GM23248 (cell line): ENCODE results near the gene TRIM36. TPM values are rescaled to one million over a fixed set of nuclear protein-coding genes. Genes with fewer than 3 reads are reported as not detected.

Source experiments
- DNase-seq: peaks from one replicate; pipeline ENCODE4 v3.0.0-alpha.2; 2015
- H2AFZ ChIP-seq: fragments of 200-600 bp; sonication (generic); 2 replicates; pipeline ENCODE4 v1.6.1; 2016; ENCODE audit warnings: antibody characterized with exemption
- H3F3A ChIP-seq: fragments of 200-600 bp; sonication (generic); 2 replicates; pipeline ENCODE4 v1.6.1; 2016; ENCODE audit warnings: mild to moderate bottlenecking, antibody characterized with exemption, mixed run types; ENCODE audit not compliant: insufficient read depth
- H3K27ac ChIP-seq: fragments of 200-600 bp; sonication (generic); 2 replicates; pipeline ENCODE4 v1.5.1; 2016; ENCODE audit warnings: mild to moderate bottlenecking
- H3K27me3 ChIP-seq: fragments of 200-600 bp; sonication (generic); replicated peaks from 2 replicates; pipeline ENCODE4 v1.6.1; 2016; ENCODE audit warnings: mild to moderate bottlenecking; ENCODE audit not compliant: insufficient read depth
- H3K36me3 ChIP-seq: fragments of 200-600 bp; sonication (generic); 2 replicates; pipeline ENCODE4 v1.6.1; 2016; ENCODE audit warnings: low read depth, mild to moderate bottlenecking
- H3K4me1 ChIP-seq: fragments of 200-600 bp; sonication (generic); 2 replicates; pipeline ENCODE4 v1.6.1; 2016; ENCODE audit warnings: mild to moderate bottlenecking; ENCODE audit not compliant: insufficient read depth
- H3K4me2 ChIP-seq: fragments of 200-600 bp; sonication (generic); one replicate; pipeline ENCODE4 v1.6.1; 2016; ENCODE audit warnings: mild to moderate bottlenecking; ENCODE audit not compliant: unreplicated experiment
- H3K4me3 ChIP-seq: fragments of 200-600 bp; sonication (generic); 2 replicates; pipeline ENCODE4 v1.5.1; 2016; ENCODE audit warnings: mild to moderate bottlenecking
- H3K79me2 ChIP-seq: fragments of 200-600 bp; sonication (generic); 2 replicates; pipeline ENCODE4 v1.6.1; 2016; ENCODE audit warnings: mild to moderate bottlenecking; ENCODE audit not compliant: insufficient read depth
- H3K9ac ChIP-seq: fragments of 200-600 bp; sonication (generic); 2 replicates; pipeline ENCODE4 v1.6.1; 2016; ENCODE audit warnings: mild to moderate bottlenecking
- H3K9me2 ChIP-seq: fragments of 200-600 bp; sonication (generic); 2 replicates; pipeline ENCODE4 v1.6.1; 2016; ENCODE audit warnings: mixed run types, mild to moderate bottlenecking, moderate library complexity; ENCODE audit not compliant: insufficient read depth
- H3K9me3 ChIP-seq: fragments of 200-600 bp; sonication (generic); one replicate; pipeline ENCODE4 v1.6.1; 2017; ENCODE audit warnings: low read depth
- H4K20me1 ChIP-seq: fragments of 200-600 bp; sonication (generic); 2 replicates; pipeline ENCODE4 v1.6.0; 2016; ENCODE audit not compliant: insufficient read depth
- EZH2 ChIP-seq: fragments of 200-600 bp; sonication (generic); IDR thresholded peaks from 2 replicates; pipeline ENCODE4 v1.6.1; 2018; ENCODE audit warnings: antibody characterized with exemption, mild to moderate bottlenecking; ENCODE audit not compliant: insufficient read depth, poor library complexity, severe bottlenecking
- EZH2phosphoT487 ChIP-seq: fragments of 200-600 bp; sonication (generic); IDR thresholded peaks from 2 replicates; pipeline ENCODE4 v1.6.1; 2018; ENCODE audit warnings: antibody characterized with exemption, moderate library complexity, mild to moderate bottlenecking, low read depth; ENCODE audit not compliant: insufficient read depth
- WGBS, 2 experiments: methylation state at CpG; one replicate each; pipeline ENCODE4 v1.1.6; 2015 to 2017; ENCODE audit warnings: low lambda C conversion rate in 2 of 2, low coverage in 1 of 2; ENCODE audit errors: missing lambda C conversion rate in 2 of 2; 5-methylcytosine and 5-hydroxymethylcytosine counted together
- in situ Hi-C: fragments of 300-500 bp; cut with MboI; formaldehyde crosslinking; loops from 2 replicates; pipeline ENCODE4 v1.15.0; 2020
- polyA plus RNA-seq: library from polyadenylated mRNA; unstranded; fragments of >200 nt; fragmentation: Nextera tagmentation; extraction: Ambion mirVana; gene quantifications from 2 replicates; pipeline ENCODE4 v1.2.1, GENCODE V29; 2016
- total RNA-seq: library from RNA; depleted of rRNA; stranded (reverse); fragments of >200 nt; shearing (Covaris generic); gene quantifications from 2 replicates; pipeline ENCODE4 v1.2.3, GENCODE V29; 2014

The TRIM36 gene
- total and polyA plus RNA-seq, 2 experiments from 2014 or later = not detected

DNA sequence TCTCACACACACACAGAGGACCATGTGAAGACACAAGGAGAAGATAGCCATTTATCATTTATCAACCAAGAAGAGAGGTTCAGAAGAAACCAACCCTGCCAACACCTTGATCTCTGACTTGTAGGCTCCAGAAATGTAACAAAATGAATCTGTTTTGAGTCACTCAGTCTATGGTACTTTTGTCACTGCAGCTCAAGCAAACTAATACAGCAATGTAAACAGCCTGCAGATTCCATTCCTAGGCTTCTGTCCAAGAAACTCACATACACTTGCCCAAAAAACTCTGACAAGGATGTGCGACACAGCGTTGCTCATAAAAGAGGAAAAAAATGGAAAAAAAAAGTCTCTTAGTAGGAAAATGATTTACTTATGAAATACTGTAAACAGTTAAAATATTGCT, 33.4 kb downstream of the TRIM36 start:
- 30 to 47% methylated on average over 2 of the region's 2 CpGs for WGBS, 2 experiments
- Histone ChIP-seq H3K4me1 (no peaks in the 10 kb centered on the region), H3K36me3 (no peaks in the 10 kb centered on the region), H3K4me2 (no peak overlapping the region), H3K27ac (no peak overlapping the region), H3K4me3 (no peak overlapping the region), H4K20me1 (no peaks in the 10 kb centered on the region), H3K79me2 (no peaks in the 10 kb centered on the region), H3K9me3 (no peaks in the 10 kb centered on the region), H3K9me2 (no peaks in the 10 kb centered on the region), H2AFZ (no peak overlapping the region), H3F3A (no peaks in the 10 kb centered on the region), H3K9ac (no peak overlapping the region), H3K27me3 (no peaks in the 10 kb centered on the region)
- TF ChIP-seq EZH2phosphoT487 = no peak
- no peak for TF ChIP-seq EZH2
- in situ Hi-C loops = no loop called here
- no peak for DNase-seq

DNA sequence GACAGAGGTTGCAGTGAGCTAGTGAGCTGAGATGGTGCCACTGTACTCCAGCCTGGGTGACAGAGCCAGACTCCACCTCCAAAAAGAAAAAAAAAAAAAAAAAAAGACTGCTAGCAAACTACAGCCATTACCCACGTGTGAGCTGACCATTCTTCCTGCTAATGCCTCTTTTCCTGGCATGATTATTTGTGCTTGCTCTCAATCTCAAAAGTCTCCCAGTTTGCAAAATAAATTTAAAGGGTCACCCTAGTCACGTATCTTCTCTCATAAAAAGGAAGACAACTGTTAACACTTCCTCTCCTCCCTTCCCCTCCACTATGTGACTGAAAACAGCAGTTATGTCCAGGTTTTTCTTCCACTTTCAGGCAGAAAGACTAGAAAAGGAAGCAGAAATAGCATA, 37.2 kb downstream of the TRIM36 start:
- 4 to 19% methylated on average over 2 of the region's 2 CpGs for WGBS, 2 experiments
- H3K79me2 ChIP-seq = no peaks in the 10 kb centered on the region
- H2AFZ ChIP-seq = 0 out of 2 replicates have a peak overlapping the region, but pooled peaks have one; percentile 1
- no peaks in the 10 kb centered on the region for H3K9me3 ChIP-seq
- no peaks in the 10 kb centered on the region for H3F3A ChIP-seq
- no peak overlapping the region for H3K4me3 ChIP-seq
- H3K36me3 ChIP-seq = no peaks in the 10 kb centered on the region
- no peaks in the 10 kb centered on the region for H4K20me1 ChIP-seq
- H3K27ac ChIP-seq = no peak overlapping the region
- H3K4me2 ChIP-seq = no peak overlapping the region
- no peaks in the 10 kb centered on the region for H3K4me1 ChIP-seq
- no peaks in the 10 kb centered on the region for H3K9me2 ChIP-seq
- in situ Hi-C loops = no loop called here
- TF ChIP-seq EZH2 (no peak), EZH2phosphoT487 (no peak)
- H3K9ac ChIP-seq = no peak overlapping the region
- H3K27me3 ChIP-seq = no peaks in the 10 kb centered on the region
- no peak for DNase-seq

DNA sequence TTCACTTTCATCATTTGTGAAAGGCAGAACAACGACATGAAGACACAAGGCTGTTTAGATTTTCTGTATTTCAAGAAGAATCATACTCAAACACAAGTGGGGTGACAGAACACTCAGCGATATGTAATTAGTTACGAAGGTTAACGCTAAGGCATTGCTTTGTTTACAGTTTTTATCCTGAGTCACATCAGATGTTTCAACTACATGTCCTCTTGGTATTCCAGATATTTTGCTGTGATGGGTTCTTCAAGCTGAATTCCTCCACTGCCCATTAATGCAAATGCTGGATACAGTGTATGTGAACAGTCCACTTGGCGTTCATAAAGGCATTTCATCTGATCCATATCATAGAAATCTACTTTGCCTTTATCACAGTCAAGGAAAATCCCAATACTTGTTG, 43.4 kb downstream of the TRIM36 start:
- Histone ChIP-seq H3K4me2 (no peak overlapping the region), H3K79me2 (no peaks in the 10 kb centered on the region), H4K20me1 (no peaks in the 10 kb centered on the region), H3K4me3 (no peak overlapping the region), H3K9me3 (no peaks in the 10 kb centered on the region), H3K27me3 (no peaks in the 10 kb centered on the region), H3K36me3 (no peaks in the 10 kb centered on the region), H3K27ac (no peak overlapping the region), H3K9ac (no peak overlapping the region), H3K9me2 (no peaks in the 10 kb centered on the region), H3K4me1 (no peaks in the 10 kb centered on the region), H3F3A (no peaks in the 10 kb centered on the region), H2AFZ (no peak overlapping the region)
- DNase-seq = no peak
- WGBS, 2 experiments = 56% methylated on average over 5 of the region's 5 CpGs
- in situ Hi-C loops = no loop called here
- TF ChIP-seq EZH2phosphoT487 (no peak), EZH2 (no peak)

DNA sequence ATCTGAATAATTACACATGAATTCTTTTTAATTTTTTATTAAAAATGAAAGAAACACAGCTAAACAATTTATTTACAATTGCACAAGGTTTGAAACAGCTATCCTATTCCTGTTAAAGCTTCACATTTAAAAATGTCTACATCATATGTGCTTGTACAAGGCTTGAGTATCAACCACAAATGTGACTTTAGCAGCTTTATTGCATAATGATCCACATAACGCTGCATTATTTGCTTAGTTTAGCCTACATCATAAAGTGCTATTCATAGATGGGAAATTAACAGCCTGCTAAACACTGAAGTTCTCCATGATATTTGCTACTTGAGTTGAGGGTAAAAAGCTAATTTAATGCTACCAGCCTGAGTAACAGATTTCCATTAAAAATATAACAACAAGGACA, 45.0 kb downstream of the TRIM36 start:
- Histone ChIP-seq H2AFZ (no peak overlapping the region), H3F3A (no peaks in the 10 kb centered on the region), H3K27ac (no peak overlapping the region), H3K79me2 (no peaks in the 10 kb centered on the region), H3K4me3 (no peak overlapping the region), H3K4me2 (no peak overlapping the region), H3K27me3 (no peaks in the 10 kb centered on the region), H3K9me3 (no peaks in the 10 kb centered on the region), H3K9ac (no peak overlapping the region), H4K20me1 (no peaks in the 10 kb centered on the region), H3K36me3 (no peaks in the 10 kb centered on the region), H3K4me1 (no peaks in the 10 kb centered on the region), H3K9me2 (no peaks in the 10 kb centered on the region)
- in situ Hi-C loops = no loop called here
- TF ChIP-seq EZH2phosphoT487 (no peak), EZH2 (no peak)
- no peak for DNase-seq
- 27 to 31% methylated on average over 1 of the region's 1 CpG for WGBS, 2 experiments

DNA sequence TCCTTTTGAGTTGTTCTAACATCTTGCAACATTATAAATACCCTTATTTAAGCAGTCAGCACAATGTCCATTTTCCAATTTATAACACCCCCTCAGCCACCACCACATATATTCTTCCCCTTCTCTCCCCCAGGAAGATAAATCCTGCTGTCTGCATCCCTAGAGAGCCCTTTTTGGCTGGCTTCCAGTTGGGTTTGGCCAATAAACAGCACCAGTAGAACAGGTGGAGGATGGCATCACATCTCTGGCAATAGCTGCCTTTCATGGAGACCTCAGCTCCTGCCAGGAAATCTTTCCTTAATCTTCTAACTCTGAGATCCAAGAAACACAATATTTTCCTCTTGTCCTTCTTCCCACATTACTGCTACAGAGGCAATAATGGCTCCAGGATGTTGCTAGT, 53.7 kb downstream of the TRIM36 start:
- Histone ChIP-seq H4K20me1 (no peaks in the 10 kb centered on the region), H3K36me3 (no peaks in the 10 kb centered on the region), H3K79me2 (no peaks in the 10 kb centered on the region), H3K9me2 (no peaks in the 10 kb centered on the region), H3K27me3 (no peaks in the 10 kb centered on the region), H3K4me1 (no peaks in the 10 kb centered on the region), H3K27ac (no peak overlapping the region), H3K9ac (no peak overlapping the region), H3K4me3 (no peak overlapping the region), H2AFZ (no peak overlapping the region), H3F3A (no peaks in the 10 kb centered on the region), H3K9me3 (no peaks in the 10 kb centered on the region), H3K4me2 (no peak overlapping the region)
- in situ Hi-C loops = no loop called here
- DNase-seq = no peak
- TF ChIP-seq EZH2phosphoT487 (no peak), EZH2 (no peak)
